GM18508 (cell line): Measurements from ENCODE around the gene NUDCD3.
"Not testable (repeated sequence)": the region's sequence is repeated elsewhere in the genome, so short reads cannot be mapped to it uniquely, and the experiment has no call there.

ENCODE experiments used
- ATAC-seq: cut with Tn5 transposase; IDR thresholded peaks from one replicate; pipeline ENCODE4 v1.9.1; 2021; ENCODE audit warnings: moderate number of reproducible peaks; ENCODE audit not compliant: insufficient read depth, unreplicated experiment

Gene NUDCD3

DNA sequence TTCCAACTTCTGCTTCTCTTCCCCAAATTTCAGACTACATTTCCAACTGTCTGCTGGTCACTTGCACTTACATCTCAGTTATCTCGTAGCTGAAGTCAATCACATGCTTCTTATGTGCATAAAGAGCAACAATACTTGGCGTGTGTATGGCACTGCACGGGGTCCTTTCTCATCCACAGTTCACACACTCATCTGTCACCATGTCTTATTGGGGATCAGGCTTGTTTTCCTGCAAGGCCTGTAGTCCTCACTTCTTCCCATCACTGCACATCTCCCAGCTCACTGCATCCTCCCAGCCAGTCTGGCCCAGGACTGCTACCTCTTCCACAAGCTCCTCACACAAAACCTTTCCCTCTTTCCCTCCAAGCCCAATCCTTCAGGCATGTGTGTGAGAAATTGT, 35.3 kb downstream of the NUDCD3 start:
- ATAC-seq, result no peak

- no peak for ATAC-seq
Measured at GRCh38 chr7:44454348-44454747, 36.1 kb downstream of the NUDCD3 start.

- ATAC-seq, result no peak
Measured at GRCh38 chr7:44451123-44451522, 39.3 kb downstream of the NUDCD3 start.

GRCh38 chr7:44449584-44449928, 40.9 kb downstream of the NUDCD3 start:
- no peak for ATAC-seq

- no peak for ATAC-seq
Measured at GRCh38 chr7:44448922-44449583, 41.4 kb downstream of the NUDCD3 start.

- no peak for ATAC-seq
Measured at GRCh38 chr7:44447874-44448425, 42.5 kb downstream of the NUDCD3 start.

DNA sequence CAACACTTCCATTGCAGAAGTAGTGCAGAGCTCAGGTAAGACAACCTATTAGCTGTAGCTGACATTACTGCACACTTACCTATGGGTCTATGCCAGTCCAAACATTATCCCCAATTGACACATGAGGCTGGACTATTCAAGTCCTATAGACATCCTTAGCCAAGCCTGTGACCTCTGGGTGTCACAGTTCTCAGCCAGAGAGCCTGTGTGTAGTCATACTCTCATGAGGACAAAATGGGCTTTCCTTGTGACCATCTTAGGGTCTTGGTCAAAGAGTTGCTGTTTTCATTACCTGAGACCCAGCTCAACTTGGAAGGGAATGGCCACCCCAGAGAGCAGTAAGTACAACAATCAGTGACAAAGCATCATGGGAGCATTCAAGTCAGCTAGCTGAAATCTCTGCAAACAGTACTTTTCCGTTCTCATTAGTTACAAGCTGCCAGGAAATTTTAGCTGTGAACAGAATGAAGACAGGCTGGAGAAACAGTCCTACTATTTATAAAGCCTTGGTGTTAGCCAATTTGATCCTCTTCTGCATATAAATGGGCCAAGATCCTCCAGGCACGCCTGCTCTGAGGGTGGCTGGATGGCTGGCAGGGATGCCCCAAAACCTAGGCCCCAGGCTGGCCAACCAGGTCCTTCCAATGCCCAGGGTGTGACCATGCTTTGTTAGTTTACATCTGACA, 44.3 kb downstream of the NUDCD3 start:
- ATAC-seq, result no peak

DNA sequence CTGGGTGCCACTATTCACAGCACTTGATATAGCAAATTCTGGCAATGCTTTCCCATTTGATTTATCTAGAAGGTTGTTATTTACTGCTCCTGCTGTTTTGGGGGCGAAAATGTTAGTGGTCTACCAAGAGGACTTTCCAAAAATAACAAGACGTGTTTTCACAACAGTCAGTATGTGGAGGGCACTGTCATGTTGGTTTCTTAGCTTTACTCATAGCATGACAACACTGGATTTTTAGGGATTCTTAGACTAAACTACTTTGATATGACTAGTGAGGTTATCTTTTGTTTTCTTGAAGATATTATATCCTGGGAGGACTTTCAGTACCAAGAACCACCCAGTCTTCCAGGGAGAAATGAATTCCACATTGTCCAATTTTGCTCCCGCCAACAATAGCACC, 49.4 kb downstream of the NUDCD3 start:
- ATAC-seq, result no peak

DNA sequence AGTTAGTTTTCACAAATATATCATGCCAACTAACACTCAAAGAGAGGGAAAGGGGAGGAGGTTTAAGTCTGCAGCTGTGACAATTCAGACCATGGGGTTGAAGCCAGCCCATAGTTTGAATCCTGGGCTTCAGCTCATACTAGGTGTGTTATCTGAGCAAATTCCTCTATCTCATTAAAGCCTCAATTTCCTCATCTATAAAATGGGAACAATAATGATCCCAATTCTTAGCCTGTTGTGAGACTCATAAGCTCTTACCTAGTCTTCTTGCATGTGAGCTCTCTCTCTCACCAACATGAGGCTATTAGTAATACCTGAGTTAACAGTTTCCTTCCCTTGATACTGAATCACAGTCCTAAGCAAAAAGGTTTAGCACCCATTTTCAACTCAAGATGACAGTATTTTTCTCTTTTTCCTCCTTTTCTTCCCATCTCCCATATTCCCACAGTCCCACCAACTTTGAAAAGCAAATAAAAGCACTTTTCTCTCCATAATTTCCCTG, 49.8 kb downstream of the NUDCD3 start:
- ATAC-seq, result no peak

DNA sequence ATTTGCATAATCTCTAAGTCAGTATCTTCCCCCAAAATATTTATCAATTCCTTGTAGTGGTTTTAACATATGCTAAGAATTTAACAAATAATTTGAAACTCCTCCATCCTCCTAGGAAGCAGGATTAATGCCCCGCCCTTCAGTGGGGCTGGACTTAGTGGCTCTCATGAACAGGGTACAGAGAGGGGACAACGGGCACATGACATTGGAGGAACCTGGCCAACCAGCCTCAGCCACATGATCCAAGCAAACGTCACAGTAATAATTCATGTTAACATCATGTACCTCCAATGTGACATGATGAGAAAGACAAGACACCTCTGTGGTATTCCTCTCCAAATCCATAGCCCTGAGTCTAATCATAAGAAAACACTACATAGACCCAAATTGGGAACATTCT, 50.5 kb downstream of the NUDCD3 start:
- no peak for ATAC-seq

DNA sequence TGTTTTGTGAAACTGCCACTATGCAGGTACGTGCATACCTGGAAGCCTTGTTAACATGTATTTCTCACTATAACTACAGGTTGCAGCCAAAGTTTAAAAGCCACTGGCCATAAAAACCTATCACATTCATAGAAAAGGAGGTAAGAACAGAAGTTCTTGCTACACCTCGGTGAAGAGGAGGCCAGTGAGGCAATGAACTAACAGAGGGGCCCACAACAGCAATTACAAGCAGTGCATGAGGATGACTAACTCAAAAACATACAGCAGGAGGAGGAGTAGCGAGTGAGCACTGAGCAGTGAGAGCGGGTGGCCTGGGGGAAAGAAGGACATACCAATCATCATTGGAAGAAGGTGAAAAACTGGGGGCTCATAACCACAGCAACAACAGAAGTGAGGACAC, 51.6 kb downstream of the NUDCD3 start:
- ATAC-seq, result no peak

GRCh38 chr7:44434201-44434600, 56.3 kb downstream of the NUDCD3 start:
- no peak for ATAC-seq

DNA sequence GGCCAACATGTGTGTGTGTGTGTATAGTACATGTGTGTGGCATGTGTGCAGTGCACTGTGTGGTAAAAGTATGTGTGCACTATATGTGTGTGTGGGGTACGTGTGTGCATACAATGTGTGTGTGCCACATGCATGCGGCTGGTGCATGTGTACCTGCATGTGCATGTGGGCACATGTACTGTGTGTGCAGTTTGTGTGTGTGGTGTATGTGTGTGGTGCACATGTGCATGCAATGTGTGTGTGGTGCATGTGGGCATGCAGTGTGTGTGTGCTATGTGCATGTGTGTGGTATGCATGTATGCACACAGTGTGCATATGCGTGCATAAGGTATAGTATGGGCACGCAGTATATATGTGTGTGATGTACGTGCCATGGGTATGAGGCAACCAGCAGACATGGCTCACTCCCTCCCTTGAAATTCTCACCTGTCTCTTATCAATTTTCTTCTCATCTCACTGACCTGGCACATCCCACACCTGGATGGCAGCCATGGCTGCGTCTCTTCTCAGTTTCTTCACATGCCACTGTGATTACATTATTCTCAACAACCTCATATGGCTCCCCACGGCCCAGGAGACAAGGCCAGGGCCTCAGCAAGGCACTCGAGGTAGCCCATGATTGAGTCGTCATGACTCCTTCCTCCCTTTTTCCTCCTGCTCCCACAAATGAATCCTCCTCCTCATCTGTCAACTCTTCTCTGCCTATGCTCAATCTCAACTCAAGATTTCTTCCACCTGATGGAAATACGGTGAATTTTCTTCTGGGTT, 57.0 kb downstream of the NUDCD3 start:
- ATAC-seq, result no peak

- no peak for ATAC-seq
Measured at GRCh38 chr7:44432381-44432977, 58.0 kb downstream of the NUDCD3 start.

GRCh38 chr7:44431091-44431608, 59.3 kb downstream of the NUDCD3 start:
- no peak for ATAC-seq

- no peak for ATAC-seq
Measured at GRCh38 chr7:44430054-44430453, 60.4 kb downstream of the NUDCD3 start.

DNA sequence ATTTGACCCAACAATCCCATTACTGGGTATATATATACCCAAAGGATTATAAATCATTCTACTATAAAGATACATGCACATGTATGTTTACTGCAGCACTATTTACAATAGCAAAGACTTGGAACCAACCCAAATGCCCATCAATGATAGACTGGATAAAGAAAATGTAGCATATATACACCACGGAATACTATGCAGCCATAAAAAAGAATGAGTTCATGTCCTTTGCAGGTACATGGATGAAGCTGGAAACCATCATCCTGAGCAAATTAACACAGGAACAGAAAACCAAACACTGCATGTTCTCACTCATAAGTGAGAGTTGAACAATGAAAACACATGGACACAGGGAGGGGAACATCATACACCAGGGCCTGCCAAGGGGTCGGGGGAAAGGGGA, 65.7 kb downstream of the NUDCD3 start:
- not testable (repeated sequence) for ATAC-seq

GRCh38 chr7:44416941-44417340, 73.5 kb downstream of the NUDCD3 start:
- no peak for ATAC-seq

GRCh38 chr7:44415510-44415909, 74.9 kb downstream of the NUDCD3 start:
- ATAC-seq, result no peak

DNA sequence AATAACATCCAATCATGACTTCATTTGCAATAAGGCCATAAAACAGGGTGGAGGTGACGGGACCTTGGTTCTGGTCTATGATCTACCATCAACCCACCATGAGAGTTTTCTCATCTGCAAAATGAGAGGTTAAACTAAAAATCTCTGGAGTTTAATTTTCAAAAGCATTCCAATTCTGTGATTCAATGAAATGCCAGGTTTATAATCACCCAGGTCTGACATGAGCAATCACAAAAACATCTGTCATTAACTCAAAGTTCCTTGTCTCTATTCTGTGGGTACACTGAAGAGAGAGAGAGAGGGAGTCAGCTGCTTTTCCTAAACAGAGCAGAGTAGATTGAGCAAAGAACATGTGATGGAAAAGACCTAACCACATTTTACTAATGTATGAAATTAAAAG, 75.4 kb downstream of the NUDCD3 start:
- no peak for ATAC-seq
